ENCODE data around the gene PRDM1. TPM values are rescaled to one million over a fixed set of nuclear protein-coding genes. Genes with fewer than 3 reads are reported as not detected.
A peak's percentile ranks its signal among the peaks of the same experiment; 100 is the strongest.

Gene PRDM1
- total and polyA plus RNA-seq, 8 donors: 5.5 to 11.1 (median 8.8) TPM

DNA sequence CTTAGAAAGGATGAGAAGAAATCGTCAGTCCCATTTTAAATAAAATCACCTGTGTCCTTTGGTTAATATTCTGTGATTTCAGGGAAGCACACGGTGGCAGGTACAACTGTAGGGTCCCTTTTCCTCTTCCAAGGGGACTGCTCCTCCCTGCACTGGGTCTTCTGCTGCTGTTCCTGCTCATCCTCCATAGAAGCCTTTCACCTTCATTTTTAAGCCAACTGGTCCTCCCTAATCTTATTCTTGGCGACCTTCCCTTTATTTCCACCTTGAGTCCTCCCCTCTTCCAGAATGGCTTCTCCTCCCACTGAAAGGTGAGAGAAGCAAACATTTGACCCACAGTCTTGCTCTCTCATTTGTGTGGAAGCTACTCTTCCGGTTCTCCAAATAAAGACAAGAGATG is 4.4 kb upstream of the PRDM1 start:
- no peak for DNase-seq
- no peaks in the 10 kb centered on the region for H3K9me3 ChIP-seq
- TF ChIP-seq, protein P1, sequence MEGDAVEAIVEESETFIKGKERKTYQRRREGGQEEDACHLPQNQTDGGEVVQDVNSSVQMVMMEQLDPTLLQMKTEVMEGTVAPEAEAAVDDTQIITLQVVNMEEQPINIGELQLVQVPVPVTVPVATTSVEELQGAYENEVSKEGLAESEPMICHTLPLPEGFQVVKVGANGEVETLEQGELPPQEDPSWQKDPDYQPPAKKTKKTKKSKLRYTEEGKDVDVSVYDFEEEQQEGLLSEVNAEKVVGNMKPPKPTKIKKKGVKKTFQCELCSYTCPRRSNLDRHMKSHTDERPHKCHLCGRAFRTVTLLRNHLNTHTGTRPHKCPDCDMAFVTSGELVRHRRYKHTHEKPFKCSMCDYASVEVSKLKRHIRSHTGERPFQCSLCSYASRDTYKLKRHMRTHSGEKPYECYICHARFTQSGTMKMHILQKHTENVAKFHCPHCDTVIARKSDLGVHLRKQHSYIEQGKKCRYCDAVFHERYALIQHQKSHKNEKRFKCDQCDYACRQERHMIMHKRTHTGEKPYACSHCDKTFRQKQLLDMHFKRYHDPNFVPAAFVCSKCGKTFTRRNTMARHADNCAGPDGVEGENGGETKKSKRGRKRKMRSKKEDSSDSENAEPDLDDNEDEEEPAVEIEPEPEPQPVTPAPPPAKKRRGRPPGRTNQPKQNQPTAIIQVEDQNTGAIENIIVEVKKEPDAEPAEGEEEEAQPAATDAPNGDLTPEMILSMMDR (IDR thresholded peaks at IDR 0.05): no peak
- H3K4me1 ChIP-seq: peaks cover 0 to 30% of the 10 kb centered on the region in 2 donors
- H3K27me3 ChIP-seq: peaks cover 0 to 12% of the 10 kb centered on the region in 2 donors
- H3K27ac ChIP-seq: no peak overlapping the region
- no peak for ATAC-seq
- H3K36me3 ChIP-seq: no peaks in the 10 kb centered on the region
- intact Hi-C loops (cut with DNase I): loop anchor here in 1 of 2 donors (10.0 kb wide), 1 partner anchor 87 kb away; no protein-coding TSS in a partner anchor
- H3K4me3 ChIP-seq: no peak overlapping the region

GRCh38 chr6:106082735-106083398 is 3.3 kb upstream of the PRDM1 start:
- ATAC-seq: no peak
- Histone ChIP-seq H3K9me3 (no peaks in the 10 kb centered on the region), H3K27ac (no peak overlapping the region), H3K27me3 (peaks cover 0 to 24% of the 10 kb centered on the region in 2 donors), H3K4me1 (peaks cover 0 to 40% of the 10 kb centered on the region in 2 donors), H3K36me3 (no peaks in the 10 kb centered on the region), H3K4me3 (no peak overlapping the region)
- no peak for DNase-seq
- TF ChIP-seq, protein P1 (IDR thresholded peaks at IDR 0.05): no peak
- intact Hi-C loops (cut with DNase I): loop anchor here in 1 of 2 donors (10.0 kb wide), 1 partner anchor 88 kb away; no protein-coding TSS in a partner anchor

- TF ChIP-seq, protein P1 (IDR thresholded peaks at IDR 0.05): no peak
- ATAC-seq (no peak), DNase-seq (no peak)
- Histone ChIP-seq H3K4me3 (no peak overlapping the region), H3K36me3 (no peaks in the 10 kb centered on the region), H3K27me3 (peaks cover 0 to 31% of the 10 kb centered on the region in 2 donors), H3K9me3 (no peaks in the 10 kb centered on the region), H3K27ac (peak overlapping the region in 1 of 2 donors; percentile 87), H3K4me1 (peaks cover 0 to 47% of the 10 kb centered on the region in 2 donors)
- intact Hi-C loops (cut with DNase I): loop anchor here in 1 of 2 donors (10.0 kb wide), 1 partner anchor 89 kb away; no protein-coding TSS in a partner anchor
These were observed 2.5 kb upstream of the PRDM1 start for GRCh38 chr6:106083618-106084017.

GRCh38 chr6:106084106-106084988 is 1.8 kb upstream of the PRDM1 start:
- intact Hi-C loops (cut with DNase I): loop anchor here in 1 of 2 donors (10.0 kb wide), 1 partner anchor 90 kb away; no protein-coding TSS in a partner anchor
- Histone ChIP-seq H3K4me3 (no peak overlapping the region), H3K9me3 (no peaks in the 10 kb centered on the region), H3K27me3 (peaks cover 0 to 39% of the 10 kb centered on the region in 2 donors), H3K4me1 (peaks cover 0 to 54% of the 10 kb centered on the region in 2 donors), H3K27ac (peak overlapping the region; percentile 69 to 87), H3K36me3 (no peaks in the 10 kb centered on the region)
- ATAC-seq: peak; percentile 44
- TF ChIP-seq, protein P1 (IDR thresholded peaks at IDR 0.05): peak; percentile 13 to 19
- DNase-seq: no peak

Data from left lung (tissue), 10 donors.